CD14-positive monocyte (primary cell): ENCODE measurements around the gene PITPNC1. TPM values are rescaled to one million over a fixed set of nuclear protein-coding genes. Genes with fewer than 3 reads are reported as not detected.

ENCODE experiments used
- DNase-seq, 3 donors: peaks; one replicate each; pipeline ENCODE4 v3.0.0-alpha.2; 2011 to 2022
- H2AFZ ChIP-seq: 2 replicates; pipeline ENCODE4 v1.6.0; 2012; ENCODE audit warnings: mild to moderate bottlenecking, low read depth, low read length, inconsistent platforms; ENCODE audit not compliant: insufficient read depth, poor library complexity, severe bottlenecking
- H3K27ac ChIP-seq, 2 donors: 1 replicate in 1 of 2; 2 replicates in 1 of 2; pipeline ENCODE4 v1.5.1; 2012 to 2013; ENCODE audit warnings: low read length in 2 of 2, control low read depth in 1 of 2, inconsistent platforms in 1 of 2, low read depth in 1 of 2, mild to moderate bottlenecking in 1 of 2
- H3K27me3 ChIP-seq, 2 donors: one replicate each; pipeline versions ENCODE4 v1.6.0 to v1.6.1; 2011 to 2013; ENCODE audit warnings: low read length in 2 of 2; ENCODE audit not compliant: control insufficient read depth in 2 of 2, insufficient read depth in 2 of 2
- H3K36me3 ChIP-seq, 2 donors: replicated peaks in 1 of 2; 1 replicate in 1 of 2; 2 replicates in 1 of 2; pipeline versions ENCODE4 v1.5.1 to v1.6.1; 2012 to 2013; ENCODE audit warnings: low read length in 2 of 2, control low read depth in 1 of 2, inconsistent platforms in 1 of 2, mild to moderate bottlenecking in 1 of 2; ENCODE audit not compliant: insufficient read depth in 2 of 2, control insufficient read depth in 1 of 2
- H3K4me1 ChIP-seq, 2 donors: 1 replicate in 1 of 2; 2 replicates in 1 of 2; pipeline versions ENCODE4 v1.5.1 to v1.6.1; 2012 to 2013; ENCODE audit warnings: low read length in 2 of 2, control low read depth in 1 of 2, inconsistent platforms in 1 of 2, mild to moderate bottlenecking in 1 of 2, moderate library complexity in 1 of 2; ENCODE audit not compliant: insufficient read depth in 2 of 2, control insufficient read depth in 1 of 2
- H3K4me2 ChIP-seq: replicated peaks from 2 replicates; pipeline ENCODE3; 2012; ENCODE audit warnings: low read length, moderate library complexity, mild to moderate bottlenecking; ENCODE audit not compliant: poor library complexity, severe bottlenecking; ENCODE audit errors: extremely low read depth
- H3K4me3 ChIP-seq, 3 experiments: fragments of 200-600 bp in 1 of 3; sonication (generic) in 1 of 3; replicated peaks in 1 of 3; 1 replicate in 2 of 3; 2 replicates in 1 of 3; pipeline ENCODE4 v1.5.1; 2011 to 2013; ENCODE audit warnings: low read length in 3 of 3, mild to moderate bottlenecking in 3 of 3, control low read depth in 2 of 3, low read depth in 2 of 3, inconsistent platforms in 1 of 3, moderate library complexity in 1 of 3
- H3K79me2 ChIP-seq: 2 replicates; pipeline ENCODE4 v1.6.0; 2012; ENCODE audit warnings: mild to moderate bottlenecking, control low read depth, inconsistent platforms, low read length, moderate library complexity; ENCODE audit not compliant: insufficient read depth
- H3K9ac ChIP-seq: 2 replicates; pipeline ENCODE4 v1.6.0; 2017; ENCODE audit warnings: low read length, mild to moderate bottlenecking; ENCODE audit not compliant: insufficient read depth, poor library complexity, severe bottlenecking
- H3K9me3 ChIP-seq, 2 donors: replicated peaks in 1 of 2; 1 replicate in 1 of 2; 2 replicates in 1 of 2; pipeline versions ENCODE4 v1.5.1 to v1.6.1; 2012 to 2013; ENCODE audit warnings: low read length in 2 of 2, control low read depth in 1 of 2; ENCODE audit not compliant: control insufficient read depth in 1 of 2, insufficient read depth in 1 of 2
- H4K20me1 ChIP-seq: 2 replicates; pipeline ENCODE4 v1.6.0; 2012; ENCODE audit warnings: mild to moderate bottlenecking, low read length, control low read depth, moderate library complexity; ENCODE audit not compliant: insufficient read depth
- H3K27ac Mint-ChIP-seq, 7 donors: one replicate each; pipeline ENCODE4 v1.8.0; 2020; ENCODE audit warnings: mild to moderate bottlenecking in 7 of 7, mixed read lengths in 7 of 7, moderate library complexity in 6 of 7, inconsistent platforms in 2 of 7
- H3K27me3 Mint-ChIP-seq, 3 donors: one replicate each; pipeline ENCODE4 v1.8.0; 2021 to 2022; ENCODE audit warnings: low read depth in 3 of 3, mild to moderate bottlenecking in 3 of 3, mixed read lengths in 3 of 3, moderate library complexity in 3 of 3, inconsistent platforms in 1 of 3
- H3K36me3 Mint-ChIP-seq, 2 donors: one replicate each; pipeline ENCODE4 v1.8.0; 2020; ENCODE audit warnings: mixed read lengths in 2 of 2, inconsistent platforms in 1 of 2, mild to moderate bottlenecking in 1 of 2
- H3K4me1 Mint-ChIP-seq: one replicate; pipeline ENCODE4 v1.8.0; 2020; ENCODE audit warnings: mild to moderate bottlenecking, mixed read lengths
- H3K4me3 Mint-ChIP-seq, 2 donors: one replicate each; pipeline ENCODE4 v1.8.0; 2020; ENCODE audit warnings: mild to moderate bottlenecking in 2 of 2, mixed read lengths in 2 of 2, moderate library complexity in 1 of 2
- H3K9me3 Mint-ChIP-seq, 7 donors: one replicate each; pipeline ENCODE4 v1.8.0; 2020 to 2022; ENCODE audit warnings: mixed read lengths in 7 of 7, mild to moderate bottlenecking in 6 of 7, moderate library complexity in 6 of 7, inconsistent platforms in 2 of 7
- CTCF ChIP-seq: fragments of 200-600 bp; IDR thresholded peaks from one replicate; pipeline ENCODE4 v1.8.0; 2022; ENCODE audit warnings: antibody characterized with exemption, mild to moderate bottlenecking
- WGBS: methylation state at CpG from one replicate; pipeline ENCODE4 v1.1.5; 2013; ENCODE audit warnings: missing lambda C conversion rate; ENCODE audit not compliant: insufficient coverage; 5-methylcytosine and 5-hydroxymethylcytosine counted together
- intact Hi-C, 2 donors: fragments of 100-400 bp; cut with micrococcal nuclease; formaldehyde crosslinking; loops; one replicate each; pipeline versions ENCODE4 v1.15.0 to v1.15.1; 2023
- polyA plus RNA-seq, 3 donors: library from polyadenylated mRNA; depleted of rRNA in 1 of 3; unstranded in 2 of 3; stranded (reverse) in 1 of 3; fragments of 300-500 nt in 2 of 3; fragments of >200 nt in 1 of 3; fragmentation: Illumina TruSeq in 2 of 3; gene quantifications; 1 replicate in 2 of 3; 2 replicates in 1 of 3; pipeline ENCODE4 v1.2.3, GENCODE V29; 2012 to 2021

Gene PITPNC1
- polyA plus RNA-seq, 3 donors: 18.5 to 31.0 (median 21.7) TPM

GRCh38 chr17:67707442-67707841 is 330.4 kb downstream of the PITPNC1 start:
- peaks cover 0 to 2% (median 1%) of the 10 kb centered on the region in 3 donors for H3K27me3 Mint-ChIP-seq
- Histone ChIP-seq H3K9ac (no peak overlapping the region), H3K4me1 (no peaks in the 10 kb centered on the region), H3K36me3 (no peaks in the 10 kb centered on the region), H3K4me3 (no peak overlapping the region), H3K27me3 (no peaks in the 10 kb centered on the region), H3K9me3 (no peaks in the 10 kb centered on the region), H2AFZ (no peak overlapping the region), H3K27ac (no peak overlapping the region), H3K4me2 (no peak overlapping the region), H3K79me2 (no peaks in the 10 kb centered on the region), H4K20me1 (no peaks in the 10 kb centered on the region)
- peaks cover 0 to 14% (median 3%) of the 10 kb centered on the region in 7 donors for H3K9me3 Mint-ChIP-seq
- no CpG with 5 or more reads among the region's 2 CpGs for WGBS
- no peaks in the 10 kb centered on the region for H3K4me1 Mint-ChIP-seq
- no peaks in the 10 kb centered on the region for H3K36me3 Mint-ChIP-seq
- no peak overlapping the region for H3K27ac Mint-ChIP-seq
- no peak for DNase-seq
- no peak for TF ChIP-seq CTCF
- H3K4me3 Mint-ChIP-seq: no peak overlapping the region
- intact Hi-C loops: no loop called here

- no peaks in the 10 kb centered on the region for H3K36me3 ChIP-seq
- intact Hi-C loops: no loop called here
- no peak for TF ChIP-seq CTCF
- H3K4me3 ChIP-seq: no peak overlapping the region
- H4K20me1 ChIP-seq: no peaks in the 10 kb centered on the region
- Mint-ChIP-seq H3K4me1 (no peaks in the 10 kb centered on the region), H3K27me3 (peaks cover 1 to 2% (median 2%) of the 10 kb centered on the region in 3 donors), H3K36me3 (no peaks in the 10 kb centered on the region), H3K4me3 (no peak overlapping the region), H3K27ac (no peak overlapping the region), H3K9me3 (peaks cover 0 to 18% (median 3%) of the 10 kb centered on the region in 7 donors)
- H3K4me2 ChIP-seq: no peak overlapping the region
- H3K79me2 ChIP-seq: no peaks in the 10 kb centered on the region
- no peak for DNase-seq
- 92% methylated on average over 3 of the region's 3 CpGs for WGBS
- no peak overlapping the region for H2AFZ ChIP-seq
- no peaks in the 10 kb centered on the region for H3K4me1 ChIP-seq
- no peaks in the 10 kb centered on the region for H3K9me3 ChIP-seq
- no peaks in the 10 kb centered on the region for H3K27me3 ChIP-seq
- no peak overlapping the region for H3K27ac ChIP-seq
- no peak overlapping the region for H3K9ac ChIP-seq
These were observed 331.3 kb downstream of the PITPNC1 start for GRCh38 chr17:67708378-67708777.
